NCI-H2029 (cell line): Measurements from ENCODE around the gene DGKZ.

Experiments
- DNase-seq: peaks from one replicate; lab custom pipeline; 2025; lab: John Stamatoyannopoulos, UW

Gene DGKZ

GRCh38 chr11:46327829-46328228 lies 19.4 kb upstream of the DGKZ start:
- DNase-seq = peak; percentile 13

GRCh38 chr11:46330154-46330553 lies 17.1 kb upstream of the DGKZ start:
- no peak for DNase-seq

GRCh38 chr11:46330563-46331281 lies 16.5 kb upstream of the DGKZ start:
- DNase-seq = no peak

GRCh38 chr11:46331282-46331984 lies 15.8 kb upstream of the DGKZ start:
- DNase-seq = no peak

- DNase-seq = no peak
Measured at GRCh38 chr11:46332093-46332567, 15.1 kb upstream of the DGKZ start.

GRCh38 chr11:46332568-46333393 lies 14.5 kb upstream of the DGKZ start:
- DNase-seq = no peak

GRCh38 chr11:46333394-46333947 lies 13.8 kb upstream of the DGKZ start:
- DNase-seq = no peak

- DNase-seq = no peak
Measured at GRCh38 chr11:46334211-46334610, 13.1 kb upstream of the DGKZ start.

GRCh38 chr11:46335271-46335670 lies 12.0 kb upstream of the DGKZ start:
- DNase-seq = no peak

GRCh38 chr11:46335890-46336562 lies 11.2 kb upstream of the DGKZ start:
- DNase-seq = no peak

GRCh38 chr11:46336563-46337180 lies 10.6 kb upstream of the DGKZ start:
- DNase-seq = no peak

GRCh38 chr11:46337626-46338345 lies 9.5 kb upstream of the DGKZ start:
- no peak for DNase-seq

- no peak for DNase-seq
Measured at GRCh38 chr11:46338636-46338987, 8.7 kb upstream of the DGKZ start.

- no peak for DNase-seq
Measured at GRCh38 chr11:46338988-46339666, 8.1 kb upstream of the DGKZ start.

- DNase-seq = no peak
Measured at GRCh38 chr11:46339816-46340215, 7.4 kb upstream of the DGKZ start.

GRCh38 chr11:46341454-46341853 lies 5.8 kb upstream of the DGKZ start:
- DNase-seq = no peak

- DNase-seq = no peak
Measured at GRCh38 chr11:46342239-46342638, 5.0 kb upstream of the DGKZ start.

GRCh38 chr11:46343520-46343919 lies 3.7 kb upstream of the DGKZ start:
- DNase-seq = no peak

GRCh38 chr11:46345131-46345597 lies 2.1 kb upstream of the DGKZ start:
- no peak for DNase-seq

- no peak for DNase-seq
Measured at GRCh38 chr11:46345881-46346484, 1.3 kb upstream of the DGKZ start.
